Fibroblast of pulmonary artery (primary cell): Measurements from ENCODE around the gene ODAD3.
A peak's percentile ranks its signal among the peaks of the same experiment; 100 is the strongest.
"Not testable (repeated sequence)": the region's sequence is repeated elsewhere in the genome, so short reads cannot be mapped to it uniquely, and the experiment has no call there.

Experiments used
- DNase-seq: peaks from one replicate; pipeline ENCODE4 v3.0.0-alpha.2; 2010; ENCODE audit warnings: low read depth
- H3K4me3 ChIP-seq: replicated peaks from 2 replicates; pipeline ENCODE4 v1.5.1; 2011; ENCODE audit warnings: low read depth, mild to moderate bottlenecking, control low read depth, low read length, moderate library complexity
- CTCF ChIP-seq: IDR thresholded peaks from 2 replicates; pipeline ENCODE4 v1.5.1; 2011; ENCODE audit warnings: mild to moderate bottlenecking, control low read depth, low read length, inconsistent platforms; ENCODE audit errors: missing control alignments

The ODAD3 gene

GRCh38 chr19:11457831-11458230, 22.9 kb upstream of the ODAD3 start:
- TF ChIP-seq CTCF: no peak
- no peak for DNase-seq
- no peak overlapping the region for H3K4me3 ChIP-seq

DNA sequence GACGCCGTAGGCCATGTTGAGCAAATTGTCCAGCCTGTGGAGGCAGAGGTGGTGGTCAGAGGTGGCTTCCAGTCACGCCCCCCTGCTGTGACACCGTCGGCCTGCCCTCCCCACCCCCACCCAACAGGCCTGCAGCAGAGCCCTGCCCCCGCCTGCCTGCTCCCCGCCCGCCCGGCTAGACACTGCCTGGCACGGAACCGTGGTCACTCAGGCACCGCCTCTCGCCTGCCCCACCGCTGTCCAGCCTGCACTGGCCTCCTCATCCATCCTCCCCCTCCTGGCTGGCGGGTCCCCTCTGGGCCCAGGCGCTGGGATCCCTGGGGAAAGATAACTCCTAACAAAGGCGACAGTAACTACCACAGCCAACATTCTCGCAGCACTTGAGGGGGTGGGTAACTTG, 22.2 kb upstream of the ODAD3 start:
- no peak for TF ChIP-seq CTCF
- DNase-seq: no peak

DNA sequence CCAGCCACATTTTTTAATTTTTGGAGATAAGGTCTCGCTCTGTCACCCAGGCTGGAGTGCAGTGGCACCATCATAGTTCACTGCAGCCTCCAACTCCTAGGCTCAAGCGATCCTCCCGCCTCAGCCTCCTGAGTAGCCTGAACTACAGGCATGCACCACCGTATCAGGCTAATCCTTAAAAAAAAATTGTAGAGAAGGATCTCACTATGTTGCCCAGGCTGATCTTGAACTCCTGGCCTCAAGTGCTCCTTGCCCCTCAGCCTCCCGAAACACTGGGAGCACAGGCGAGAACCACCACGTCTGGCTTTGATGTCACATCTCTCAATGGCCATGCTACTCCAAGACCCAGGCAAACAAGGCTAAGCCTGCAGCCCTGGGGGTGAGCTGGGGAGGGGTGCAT, 21.7 kb upstream of the ODAD3 start:
- no peak for TF ChIP-seq CTCF
- DNase-seq: no peak
- H3K4me3 ChIP-seq: no peak overlapping the region

More for the DNA sequence above, 22.2 kb upstream of the ODAD3 start:
- H3K4me3 ChIP-seq: no peak overlapping the region

- H3K4me3 ChIP-seq, DNase-seq: not testable (repeated sequence)
Observed at GRCh38 chr19:11455233-11455554, 20.3 kb upstream of the ODAD3 start.

- TF ChIP-seq CTCF: peak; percentile 16
- DNase-seq: no peak
Observed at GRCh38 chr19:11453468-11454341, 18.8 kb upstream of the ODAD3 start.

DNA sequence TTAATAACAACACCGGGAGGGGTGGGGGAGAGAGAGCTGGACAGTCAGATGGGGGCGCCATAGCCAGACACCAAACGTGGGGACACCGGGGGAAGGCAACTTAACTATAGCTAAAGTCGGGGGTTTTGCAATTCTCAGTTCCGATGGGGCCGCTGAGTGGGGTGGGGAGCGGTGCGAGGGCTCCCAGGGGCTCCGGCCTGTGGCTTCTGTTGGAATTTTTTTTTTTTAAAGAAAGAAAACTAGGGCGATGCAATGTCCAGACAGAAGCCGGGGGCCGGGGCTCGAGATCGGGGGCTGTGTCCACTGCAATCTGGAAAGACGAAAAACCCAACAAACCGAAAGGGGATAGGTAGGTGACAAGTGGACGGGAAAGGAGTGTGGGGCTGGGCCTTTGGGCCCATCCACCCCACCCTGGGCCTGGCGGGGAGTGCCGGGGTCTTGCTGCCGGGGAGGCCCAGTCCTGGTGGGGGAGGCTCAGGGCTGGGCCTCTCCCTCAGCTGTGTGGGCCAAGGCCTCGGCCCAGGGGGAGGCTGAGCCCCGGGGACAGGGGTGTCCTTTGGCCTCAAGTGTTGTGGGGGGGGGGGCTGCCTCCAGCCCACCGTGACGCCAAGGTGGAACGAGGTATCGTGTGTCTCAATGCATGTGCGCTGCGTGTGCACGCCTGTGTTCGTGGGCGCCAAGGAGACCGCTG, 17.8 kb upstream of the ODAD3 start:
- peak; percentile 13 for TF ChIP-seq CTCF
- no peak overlapping the region for H3K4me3 ChIP-seq
- no peak for DNase-seq

More at GRCh38 chr19:11453468-11454341, 18.8 kb upstream of the ODAD3 start:
- no peak overlapping the region for H3K4me3 ChIP-seq

- H3K4me3 ChIP-seq: no peak overlapping the region
- no peak for TF ChIP-seq CTCF
- no peak for DNase-seq
Observed at GRCh38 chr19:11451871-11452619, 17.1 kb upstream of the ODAD3 start.
